HG03457 (cell line): ENCODE results near the gene NAIF1.
"Not testable (repeated sequence)": the region's sequence is repeated elsewhere in the genome, so short reads cannot be mapped to it uniquely, and the experiment has no call there.

Source experiments
- ATAC-seq: cut with Tn5 transposase; IDR thresholded peaks from one replicate; pipeline ENCODE4 v1.9.1; 2021; ENCODE audit warnings: moderate number of reproducible peaks; ENCODE audit not compliant: unreplicated experiment

NAIF1 gene

GRCh38 chr9:128062846-128063831 is 4.0 kb downstream of the NAIF1 start:
- ATAC-seq = no peak

- no peak for ATAC-seq
Observed at GRCh38 chr9:128062279-128062678, 4.8 kb downstream of the NAIF1 start.

- ATAC-seq = no peak
Observed at GRCh38 chr9:128061275-128061960, 5.7 kb downstream of the NAIF1 start.

DNA sequence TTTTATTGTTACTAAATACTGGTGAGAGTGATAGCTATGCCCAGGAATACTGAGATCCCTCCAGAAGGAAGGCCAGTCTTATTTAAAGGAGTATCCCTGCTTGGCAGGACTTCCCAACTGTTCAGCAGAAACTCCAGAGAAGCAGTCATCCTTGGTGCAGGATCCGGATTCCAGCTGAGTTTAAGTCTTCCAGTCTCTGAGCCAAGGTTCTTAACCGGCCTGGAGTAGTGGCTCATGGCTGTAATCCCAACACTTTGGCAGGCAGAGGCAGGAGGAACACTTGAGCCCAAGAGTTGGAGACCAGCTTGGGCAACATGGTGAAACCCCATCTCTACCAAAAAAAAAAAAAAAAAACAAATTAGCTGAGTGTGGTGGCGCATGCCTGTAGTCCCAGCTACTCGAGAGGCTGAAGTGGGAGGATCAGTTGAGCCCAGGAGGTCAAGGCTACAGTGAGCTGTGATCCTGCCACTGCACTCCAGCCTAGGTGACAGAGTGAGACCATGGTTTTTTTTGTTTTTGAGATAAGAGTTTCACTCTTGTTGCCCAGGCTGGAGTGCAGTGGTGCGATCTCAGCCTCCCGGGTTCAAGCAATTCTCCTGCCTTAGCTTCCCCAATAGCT is 7.6 kb downstream of the NAIF1 start:
- no peak for ATAC-seq

DNA sequence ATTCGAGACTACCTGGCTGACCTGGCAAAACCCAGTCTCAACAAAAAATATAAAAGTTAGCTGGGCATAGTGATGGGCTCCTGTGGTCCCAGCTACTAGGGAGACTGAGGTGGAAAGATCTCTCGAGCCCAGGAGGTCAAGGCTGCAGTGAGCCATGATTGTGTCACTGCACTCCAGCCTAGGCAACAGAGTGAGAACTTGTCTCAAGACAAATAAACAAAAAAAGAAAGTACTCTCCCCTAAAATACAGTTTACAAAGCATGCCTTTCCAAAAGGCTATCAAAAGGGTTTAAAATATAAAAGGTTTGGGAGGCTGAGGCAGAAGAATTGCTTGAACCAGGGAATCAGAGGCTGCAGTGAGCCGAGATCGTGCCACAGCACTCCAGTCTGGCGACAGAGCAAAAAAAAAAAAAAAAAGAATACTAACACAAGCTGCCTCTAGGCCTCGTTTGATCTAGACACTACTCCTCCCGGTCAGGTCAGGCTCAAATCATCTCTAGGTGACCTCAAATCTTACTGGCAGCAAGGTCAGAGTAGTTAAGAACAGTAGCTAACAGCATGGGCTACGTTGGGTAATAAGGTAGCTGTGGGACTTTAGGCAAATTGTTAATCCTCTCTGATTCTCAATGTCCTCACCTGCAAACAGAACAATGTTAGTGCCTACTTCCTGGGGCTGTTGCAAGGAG is 9.3 kb downstream of the NAIF1 start:
- ATAC-seq = no peak

DNA sequence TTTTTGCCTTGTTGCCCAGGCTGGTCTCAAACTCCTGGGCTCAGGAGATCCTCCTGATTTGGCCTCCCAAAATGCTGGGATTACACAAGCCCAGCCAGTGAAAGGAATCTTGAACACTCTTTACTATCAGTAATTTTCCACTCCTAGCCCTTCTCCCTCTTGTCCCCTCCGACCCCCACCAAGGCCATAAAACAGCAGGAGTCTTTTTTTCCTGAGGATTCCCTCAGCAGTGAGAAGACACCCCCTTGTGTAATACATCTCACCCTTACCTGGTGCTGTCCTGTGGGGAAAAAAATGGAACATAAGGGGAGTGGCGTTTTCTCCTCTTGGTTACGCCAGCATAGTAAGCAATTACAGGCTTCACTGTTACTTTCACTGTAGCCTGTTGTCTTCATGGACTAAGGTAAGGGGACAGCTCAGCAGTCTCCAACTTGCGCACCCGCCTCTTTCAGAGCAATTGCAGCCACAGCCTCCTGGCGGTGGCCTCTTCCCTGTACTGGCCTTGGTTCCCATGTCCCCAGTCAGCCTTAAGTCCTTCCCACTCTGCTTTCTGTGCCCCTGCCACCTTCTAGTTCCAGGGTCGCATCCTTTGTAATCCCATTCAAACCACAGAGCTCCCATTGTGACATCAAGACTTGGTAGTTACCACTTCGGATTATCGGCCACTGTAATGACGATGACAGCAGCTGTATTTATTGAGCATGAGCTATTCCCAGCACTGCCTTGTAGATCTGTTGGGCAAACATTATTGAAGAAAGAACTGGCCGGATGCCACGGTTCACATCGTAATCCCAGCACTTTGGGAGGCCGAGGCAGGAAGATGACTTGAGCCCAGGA is 10.0 kb downstream of the NAIF1 start:
- ATAC-seq = no peak

DNA sequence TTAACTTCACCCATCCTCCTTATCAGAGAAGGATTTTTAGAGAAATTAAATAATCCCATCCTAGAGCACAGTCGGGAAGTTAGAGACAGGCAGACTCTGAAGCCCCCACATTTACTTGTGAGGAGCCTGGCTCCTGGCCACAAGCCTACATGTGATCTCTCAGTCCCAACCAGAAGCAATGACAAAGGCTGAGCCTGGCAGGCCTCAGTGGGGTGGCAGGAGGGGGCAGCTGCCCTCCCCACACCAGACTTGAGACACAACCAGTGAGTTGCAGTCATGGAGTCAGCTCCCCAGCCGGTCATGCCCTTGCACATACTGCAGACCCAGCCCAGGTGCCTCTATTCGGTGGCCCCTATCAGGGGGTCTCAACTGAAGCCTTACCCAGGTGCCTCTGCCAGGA is 11.0 kb downstream of the NAIF1 start:
- no peak for ATAC-seq

- no peak for ATAC-seq
Observed at GRCh38 chr9:128055344-128056040, 11.6 kb downstream of the NAIF1 start.

GRCh38 chr9:128054087-128054486 is 13.0 kb downstream of the NAIF1 start:
- no peak for ATAC-seq

- ATAC-seq = no peak
Observed at GRCh38 chr9:128053560-128053959, 13.6 kb downstream of the NAIF1 start.

DNA sequence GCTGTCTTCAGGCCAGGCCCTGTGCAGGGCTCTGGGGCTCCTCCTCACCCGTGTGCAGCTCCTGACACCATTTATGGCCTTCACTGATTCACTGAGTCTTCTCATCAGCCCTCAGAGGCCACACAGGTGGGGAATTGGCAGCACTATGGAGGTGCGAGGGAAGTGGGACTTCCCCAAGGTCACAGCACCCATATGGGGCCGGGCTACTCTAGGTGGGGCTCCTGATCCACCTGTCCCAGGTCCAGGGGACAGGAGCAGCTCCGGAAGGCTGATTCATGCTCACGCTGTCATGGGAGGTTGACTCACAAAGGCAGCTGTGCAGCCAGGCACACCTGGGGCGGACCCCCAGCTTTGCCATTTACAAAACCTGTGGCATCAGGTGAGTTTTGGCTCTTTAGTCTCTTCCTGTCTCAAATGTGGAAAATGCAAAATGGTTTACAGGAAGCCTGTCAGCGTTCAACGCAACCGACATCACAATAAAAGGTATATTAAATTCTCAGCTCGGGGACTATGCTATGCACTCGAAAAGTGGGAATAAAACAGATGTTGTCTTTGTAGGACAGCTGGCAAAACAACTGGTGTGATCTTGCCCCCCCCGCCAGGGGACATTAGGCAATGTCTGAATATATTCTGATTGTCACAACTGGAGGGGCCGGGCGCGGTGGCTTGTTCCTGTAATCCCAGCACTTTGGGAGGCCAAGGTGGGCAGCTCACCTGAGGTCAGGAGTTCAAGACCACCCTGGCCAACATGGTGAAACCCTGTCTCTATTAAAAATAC is 15.0 kb downstream of the NAIF1 start:
- no peak for ATAC-seq

DNA sequence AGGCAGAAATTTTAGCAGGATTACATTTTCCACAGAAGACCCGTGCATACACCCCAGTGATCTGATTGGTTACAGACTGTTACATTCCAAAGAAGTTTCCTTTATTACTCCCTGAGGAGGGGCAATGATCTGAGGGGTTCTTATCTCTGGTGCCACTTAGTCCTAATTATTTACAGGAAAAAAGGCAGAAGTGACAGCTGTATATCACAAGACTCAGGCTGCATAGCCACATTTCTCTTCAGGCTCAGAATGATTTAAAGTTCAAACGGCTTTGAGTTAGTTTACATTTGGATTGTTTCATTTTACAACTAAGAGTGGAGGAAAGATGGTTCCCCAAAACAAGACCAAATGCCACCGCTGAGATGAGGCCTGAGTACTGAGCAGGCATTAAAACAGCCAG is 17.3 kb downstream of the NAIF1 start:
- ATAC-seq = no peak

- ATAC-seq = no peak
Observed at GRCh38 chr9:128048663-128049062, 18.5 kb downstream of the NAIF1 start.

DNA sequence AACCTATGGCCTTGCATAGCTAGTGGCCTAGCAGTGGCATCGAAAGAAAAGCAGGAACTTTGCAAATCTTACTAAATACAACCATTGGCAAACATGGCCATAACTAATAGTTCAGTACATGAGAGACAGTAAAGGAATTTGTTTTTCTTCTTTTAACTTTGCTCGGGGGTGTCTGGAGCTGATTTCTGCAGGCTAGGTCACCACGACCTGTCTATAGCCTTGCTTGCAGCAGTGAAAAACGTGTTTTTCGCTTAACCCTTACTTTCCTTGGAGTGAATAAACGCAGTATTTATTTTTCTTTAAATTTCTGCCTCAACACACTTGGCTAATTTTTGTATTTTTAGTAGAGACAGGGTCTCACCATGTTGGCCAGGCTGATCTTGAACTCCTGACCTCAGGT is 19.9 kb downstream of the NAIF1 start:
- no peak for ATAC-seq

DNA sequence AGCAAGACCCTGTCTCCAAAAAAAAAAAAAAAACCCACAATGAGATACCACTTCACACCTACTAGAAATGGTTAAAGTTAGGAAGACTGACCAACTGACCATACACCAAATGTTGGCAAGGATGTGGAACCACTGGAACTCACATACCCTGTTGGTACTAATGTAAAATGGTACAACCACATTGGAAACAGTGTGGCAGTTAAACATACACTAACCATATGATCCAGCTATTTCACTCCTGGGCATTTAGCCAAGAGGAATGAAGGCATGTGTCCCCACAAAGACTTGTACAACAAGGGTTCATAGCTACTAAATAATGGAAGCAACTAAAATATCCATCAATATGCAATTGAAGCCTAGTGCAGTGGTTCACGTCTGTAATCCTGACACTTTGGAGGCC is 21.3 kb downstream of the NAIF1 start:
- no peak for ATAC-seq

GRCh38 chr9:128045409-128045808 is 21.7 kb downstream of the NAIF1 start:
- ATAC-seq = not testable (repeated sequence)

DNA sequence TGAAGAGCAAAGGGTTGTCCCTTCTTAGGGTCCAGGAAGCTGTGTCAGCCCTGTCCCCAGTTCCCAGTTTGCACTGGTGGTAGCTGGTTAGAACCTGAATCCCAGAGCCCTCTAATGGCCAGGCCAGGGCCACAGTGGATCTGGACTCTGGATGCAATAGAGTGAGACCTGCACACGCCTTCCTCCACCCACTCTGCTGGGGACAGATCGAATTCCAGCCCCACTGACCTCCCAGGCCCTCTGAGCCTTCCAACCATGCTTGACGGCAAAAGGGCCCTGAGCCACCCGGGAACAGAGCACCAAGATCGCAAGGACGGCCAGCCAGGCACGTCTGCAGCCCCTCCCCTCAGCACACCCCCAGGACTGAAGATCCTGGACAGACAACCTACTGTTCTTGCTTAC is 23.7 kb downstream of the NAIF1 start:
- ATAC-seq = no peak

- ATAC-seq = no peak
Observed at GRCh38 chr9:128042043-128042442, 25.1 kb downstream of the NAIF1 start.

GRCh38 chr9:128040783-128041182 is 26.3 kb downstream of the NAIF1 start:
- not testable (repeated sequence) for ATAC-seq
